OCI-LY7 (cell line): Measurements from ENCODE around the gene ZNF532.

Source experiments
- EZH2phosphoT487 ChIP-seq: fragments of 200-600 bp; sonication (generic); IDR thresholded peaks from 2 replicates; pipeline ENCODE4 v1.6.1; 2018; ENCODE audit warnings: low read depth, borderline replicate concordance, mild to moderate bottlenecking, mixed run types, antibody characterized with exemption, low read length, moderate library complexity, mixed read lengths
- TF ChIP-seq, protein P1 (sequence below): fragments of 200-600 bp; sonication (generic); conservative IDR thresholded peaks from 2 replicates; pipeline ENCODE4 v1.5.1; 2014; ENCODE audit warnings: mild to moderate bottlenecking, antibody characterized with exemption, low read length, moderate library complexity, mixed read lengths

- TF ChIP-seq, protein P1, sequence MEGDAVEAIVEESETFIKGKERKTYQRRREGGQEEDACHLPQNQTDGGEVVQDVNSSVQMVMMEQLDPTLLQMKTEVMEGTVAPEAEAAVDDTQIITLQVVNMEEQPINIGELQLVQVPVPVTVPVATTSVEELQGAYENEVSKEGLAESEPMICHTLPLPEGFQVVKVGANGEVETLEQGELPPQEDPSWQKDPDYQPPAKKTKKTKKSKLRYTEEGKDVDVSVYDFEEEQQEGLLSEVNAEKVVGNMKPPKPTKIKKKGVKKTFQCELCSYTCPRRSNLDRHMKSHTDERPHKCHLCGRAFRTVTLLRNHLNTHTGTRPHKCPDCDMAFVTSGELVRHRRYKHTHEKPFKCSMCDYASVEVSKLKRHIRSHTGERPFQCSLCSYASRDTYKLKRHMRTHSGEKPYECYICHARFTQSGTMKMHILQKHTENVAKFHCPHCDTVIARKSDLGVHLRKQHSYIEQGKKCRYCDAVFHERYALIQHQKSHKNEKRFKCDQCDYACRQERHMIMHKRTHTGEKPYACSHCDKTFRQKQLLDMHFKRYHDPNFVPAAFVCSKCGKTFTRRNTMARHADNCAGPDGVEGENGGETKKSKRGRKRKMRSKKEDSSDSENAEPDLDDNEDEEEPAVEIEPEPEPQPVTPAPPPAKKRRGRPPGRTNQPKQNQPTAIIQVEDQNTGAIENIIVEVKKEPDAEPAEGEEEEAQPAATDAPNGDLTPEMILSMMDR = no peak
- no peak for TF ChIP-seq EZH2phosphoT487
Observed at GRCh38 chr18:58881477-58881876, 16.8 kb downstream of the ZNF532 start.
